Mammary epithelial cell (primary cell): Measurements from ENCODE around the gene TNRC18.

ENCODE experiments used
- EZH2 ChIP-seq: IDR thresholded peaks from 2 replicates; pipeline ENCODE4 v1.6.1; 2012; ENCODE audit warnings: low read length, inconsistent platforms, borderline replicate concordance
- TF ChIP-seq, protein P1 (sequence below), 2 donors: IDR thresholded peaks in 1 of 2; conservative IDR thresholded peaks in 1 of 2; 2 replicates each; pipeline ENCODE4 v1.5.1; 2011 to 2012; ENCODE audit warnings: inconsistent platforms in 2 of 2, low read length in 2 of 2, mild to moderate bottlenecking in 2 of 2, control low read depth in 1 of 2, low read depth in 1 of 2; ENCODE audit not compliant: insufficient read depth in 1 of 2; ENCODE audit errors: extremely low read depth in 1 of 2

DNA sequence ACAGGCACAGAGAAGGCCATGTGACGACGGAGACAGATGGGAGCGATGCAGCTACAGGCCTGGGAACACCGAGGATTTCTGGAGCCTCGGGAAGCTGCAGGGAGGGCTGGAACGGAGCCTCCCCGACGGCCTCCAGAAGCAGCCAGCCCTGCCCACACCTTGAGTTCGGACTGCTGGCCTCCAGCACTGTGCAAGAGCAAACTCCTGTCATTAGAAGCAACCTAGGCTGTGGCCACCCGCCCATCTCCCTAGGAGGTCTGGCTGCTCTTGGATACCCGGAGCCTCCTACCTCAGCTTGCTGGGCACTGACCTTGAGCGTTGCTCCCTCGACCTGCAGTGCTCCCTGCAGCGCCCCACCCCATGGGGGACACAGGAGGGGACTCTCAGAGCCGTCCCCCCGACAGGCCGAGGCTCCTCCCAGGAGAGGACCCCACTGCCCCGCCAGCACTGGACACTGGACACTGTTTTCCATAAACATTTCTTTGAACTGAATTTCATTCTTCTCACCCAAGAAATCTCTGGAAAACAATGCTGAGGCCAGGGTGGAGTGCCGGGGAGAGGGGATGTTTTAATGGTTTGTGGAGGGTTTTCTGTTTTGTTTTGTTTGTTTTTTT lies 22.5 kb upstream of the TNRC18 start:
- TF ChIP-seq, protein P1, sequence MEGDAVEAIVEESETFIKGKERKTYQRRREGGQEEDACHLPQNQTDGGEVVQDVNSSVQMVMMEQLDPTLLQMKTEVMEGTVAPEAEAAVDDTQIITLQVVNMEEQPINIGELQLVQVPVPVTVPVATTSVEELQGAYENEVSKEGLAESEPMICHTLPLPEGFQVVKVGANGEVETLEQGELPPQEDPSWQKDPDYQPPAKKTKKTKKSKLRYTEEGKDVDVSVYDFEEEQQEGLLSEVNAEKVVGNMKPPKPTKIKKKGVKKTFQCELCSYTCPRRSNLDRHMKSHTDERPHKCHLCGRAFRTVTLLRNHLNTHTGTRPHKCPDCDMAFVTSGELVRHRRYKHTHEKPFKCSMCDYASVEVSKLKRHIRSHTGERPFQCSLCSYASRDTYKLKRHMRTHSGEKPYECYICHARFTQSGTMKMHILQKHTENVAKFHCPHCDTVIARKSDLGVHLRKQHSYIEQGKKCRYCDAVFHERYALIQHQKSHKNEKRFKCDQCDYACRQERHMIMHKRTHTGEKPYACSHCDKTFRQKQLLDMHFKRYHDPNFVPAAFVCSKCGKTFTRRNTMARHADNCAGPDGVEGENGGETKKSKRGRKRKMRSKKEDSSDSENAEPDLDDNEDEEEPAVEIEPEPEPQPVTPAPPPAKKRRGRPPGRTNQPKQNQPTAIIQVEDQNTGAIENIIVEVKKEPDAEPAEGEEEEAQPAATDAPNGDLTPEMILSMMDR (conservative IDR thresholded peaks at IDR 0.05 in 1 of 2, IDR thresholded peaks at IDR 0.05 in 1 of 2; ENCODE audit: extremely low read depth in 1 of 2, insufficient read depth in 1 of 2, low read depth in 1 of 2, low read length in 2 of 2): no peak
- no peak for TF ChIP-seq EZH2
